Measurements from ENCODE around the gene CCNY.

- TF ChIP-seq CTCF (IDR thresholded peaks at IDR 0.05) (no peak), ZFX (IDR thresholded peaks at IDR 0.05; ENCODE audit: borderline replicate concordance) (no peak)
These were observed 172.3 kb downstream of the CCNY start for GRCh38 chr10:35508647-35509046.
